Umbilical cord (tissue), 2 donors: Measurements from ENCODE around the gene AKT1S1. TPM values are rescaled to one million over a fixed set of nuclear protein-coding genes. Genes with fewer than 3 reads are reported as not detected.

Experiments
- DNase-seq: peaks from one replicate; pipeline ENCODE4 v3.0.0-alpha.2; 2015; ENCODE audit warnings: low spot score
- total RNA-seq: library from RNA; depleted of rRNA; stranded (reverse); fragments of >200 nt; gene quantifications from one replicate; pipeline ENCODE4 v1.2.3, GENCODE V29; 2014; ENCODE audit warnings: low replicate concordance; ENCODE audit not compliant: insufficient read depth

The AKT1S1 gene
- total RNA-seq, 1 donor from 2014 or later = 9.1 TPM

- DNase-seq = no peak
Observed at GRCh38 chr19:49854378-49855263, 22.5 kb downstream of the AKT1S1 start.

DNA sequence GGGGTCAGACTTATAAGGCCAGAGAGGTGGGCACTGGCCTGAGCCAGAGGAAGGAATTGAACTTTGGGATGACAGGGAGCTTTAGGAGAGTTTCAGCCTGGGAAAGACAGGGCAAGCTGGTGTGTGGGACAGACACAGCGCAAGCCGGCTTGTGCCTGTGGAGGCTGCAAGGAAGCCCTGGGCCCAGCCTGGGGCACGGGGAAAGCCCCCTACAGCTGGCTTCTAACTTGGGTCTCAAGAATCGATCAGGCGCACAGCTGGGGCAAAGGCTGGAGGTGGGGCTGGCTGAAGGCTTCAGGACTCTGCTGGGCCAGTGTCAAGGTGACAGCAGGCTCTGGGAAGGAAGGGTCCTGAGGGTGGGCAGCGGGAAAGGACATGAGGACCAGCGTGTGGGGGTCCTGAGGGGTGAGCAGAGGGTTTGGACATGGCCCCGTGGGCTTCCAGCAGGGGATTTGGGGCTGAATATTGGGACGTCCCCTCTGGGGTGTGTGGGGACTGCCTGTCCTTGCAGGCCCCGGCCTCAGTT is 23.2 kb downstream of the AKT1S1 start:
- no peak for DNase-seq

- no peak for DNase-seq
Observed at GRCh38 chr19:49852631-49853126, 24.5 kb downstream of the AKT1S1 start.

GRCh38 chr19:49851456-49852259 is 25.5 kb downstream of the AKT1S1 start:
- no peak for DNase-seq

DNA sequence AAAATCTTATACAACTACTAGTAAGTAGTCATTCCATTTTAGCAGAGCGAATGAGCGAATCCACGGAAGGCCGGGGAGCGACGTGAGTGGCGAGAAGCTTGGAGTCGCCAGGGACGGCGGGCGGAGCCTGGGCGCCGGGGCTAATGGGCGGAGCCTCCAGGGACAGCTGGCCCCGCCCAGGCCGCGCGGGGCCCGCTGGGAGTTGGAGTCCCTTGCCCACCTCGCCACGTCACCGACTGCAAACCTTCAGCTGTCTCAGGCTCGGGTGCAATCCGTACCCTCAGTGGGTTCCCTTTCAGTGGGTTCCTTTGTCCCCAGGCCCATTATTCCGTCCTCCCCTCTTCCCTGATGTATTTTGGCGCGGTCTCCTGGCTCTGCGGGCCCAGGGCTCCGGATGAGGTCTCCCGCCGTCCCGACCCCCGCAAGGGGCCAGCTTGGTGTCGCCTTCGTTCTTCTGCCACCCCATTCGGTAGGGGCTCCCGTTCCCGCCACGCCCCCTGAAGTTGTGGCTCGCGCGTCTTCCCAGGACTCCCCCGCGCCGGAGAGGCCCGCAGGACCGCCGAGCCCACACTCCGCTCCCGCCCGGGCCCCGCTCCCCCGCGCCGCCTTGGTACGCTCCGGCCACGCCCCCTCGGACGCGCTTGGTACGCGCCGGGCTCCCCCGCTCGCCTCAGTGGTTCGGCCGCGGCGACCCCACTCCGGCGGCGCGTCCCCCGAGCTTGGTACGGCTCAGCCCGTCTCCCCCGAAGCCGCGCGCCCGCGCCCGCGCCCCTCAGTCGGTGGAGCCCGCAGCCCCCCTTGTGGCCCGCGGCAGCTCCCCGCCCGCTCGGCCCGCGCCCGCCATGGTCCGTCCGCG is 26.4 kb downstream of the AKT1S1 start, which contains the start of gene PTOV1:
TSS of gene PTOV1 (plus strand) at position 673 of the 856 bp plus-strand sequence.
- DNase-seq = peak; percentile 89

GRCh38 chr19:49850221-49850486 is 27.0 kb downstream of the AKT1S1 start:
- DNase-seq = no peak

DNA sequence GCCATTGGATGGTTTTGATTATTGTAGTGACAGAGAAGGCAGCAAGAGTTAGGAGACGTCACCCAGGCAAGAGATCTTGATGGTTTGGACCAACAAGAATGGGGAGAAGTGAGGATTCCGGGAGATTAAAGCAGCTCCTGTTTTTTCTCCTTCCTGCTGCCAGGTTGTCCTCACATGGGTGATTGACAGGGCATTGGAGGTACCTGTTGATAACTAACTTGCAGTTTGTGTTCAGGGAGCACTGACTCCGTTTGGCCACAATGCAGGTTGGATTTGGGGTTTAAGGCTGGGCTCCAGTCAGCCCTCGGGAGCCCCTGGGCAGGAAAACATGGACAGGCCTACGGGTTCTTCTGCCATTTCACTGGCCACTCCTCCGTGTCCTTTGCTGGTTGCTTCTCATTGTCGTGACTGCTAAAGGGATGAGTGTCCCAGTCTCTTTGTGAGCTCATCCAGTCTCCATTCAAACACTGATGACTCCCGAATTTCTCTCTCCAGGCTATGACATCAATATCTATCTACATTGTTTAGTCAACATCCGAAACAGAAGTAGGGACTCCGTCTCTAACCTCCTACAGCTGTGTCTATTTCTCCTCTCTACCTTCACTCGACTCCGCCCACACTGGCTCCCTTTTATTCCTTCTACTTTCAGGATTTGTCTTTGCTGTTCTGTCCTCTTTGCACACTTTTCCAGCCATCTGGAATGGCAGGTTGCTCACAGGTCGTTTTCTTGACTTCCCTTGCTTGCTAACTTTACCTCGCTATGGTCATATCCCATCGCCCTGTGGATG is 27.5 kb downstream of the AKT1S1 start:
- no peak for DNase-seq

DNA sequence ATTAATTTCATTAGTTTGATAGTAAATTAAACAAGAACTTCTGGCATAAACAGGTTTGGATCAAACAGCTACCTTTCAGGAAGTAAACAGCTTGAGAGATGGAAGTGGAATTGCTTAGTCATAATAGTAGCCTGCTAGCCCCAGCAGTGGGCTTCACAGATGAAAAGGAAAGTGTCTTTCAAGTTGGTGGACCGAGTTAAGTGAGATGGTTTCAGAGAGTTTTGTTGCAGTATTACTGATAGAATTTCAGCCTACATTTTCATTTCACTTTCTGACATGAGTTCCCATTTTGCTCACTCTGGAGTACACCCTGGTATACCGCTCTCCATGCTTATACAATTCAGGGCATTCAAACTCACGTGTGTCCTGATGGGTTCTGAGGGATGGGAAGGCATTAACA is 28.2 kb downstream of the AKT1S1 start:
- no peak for DNase-seq

DNA sequence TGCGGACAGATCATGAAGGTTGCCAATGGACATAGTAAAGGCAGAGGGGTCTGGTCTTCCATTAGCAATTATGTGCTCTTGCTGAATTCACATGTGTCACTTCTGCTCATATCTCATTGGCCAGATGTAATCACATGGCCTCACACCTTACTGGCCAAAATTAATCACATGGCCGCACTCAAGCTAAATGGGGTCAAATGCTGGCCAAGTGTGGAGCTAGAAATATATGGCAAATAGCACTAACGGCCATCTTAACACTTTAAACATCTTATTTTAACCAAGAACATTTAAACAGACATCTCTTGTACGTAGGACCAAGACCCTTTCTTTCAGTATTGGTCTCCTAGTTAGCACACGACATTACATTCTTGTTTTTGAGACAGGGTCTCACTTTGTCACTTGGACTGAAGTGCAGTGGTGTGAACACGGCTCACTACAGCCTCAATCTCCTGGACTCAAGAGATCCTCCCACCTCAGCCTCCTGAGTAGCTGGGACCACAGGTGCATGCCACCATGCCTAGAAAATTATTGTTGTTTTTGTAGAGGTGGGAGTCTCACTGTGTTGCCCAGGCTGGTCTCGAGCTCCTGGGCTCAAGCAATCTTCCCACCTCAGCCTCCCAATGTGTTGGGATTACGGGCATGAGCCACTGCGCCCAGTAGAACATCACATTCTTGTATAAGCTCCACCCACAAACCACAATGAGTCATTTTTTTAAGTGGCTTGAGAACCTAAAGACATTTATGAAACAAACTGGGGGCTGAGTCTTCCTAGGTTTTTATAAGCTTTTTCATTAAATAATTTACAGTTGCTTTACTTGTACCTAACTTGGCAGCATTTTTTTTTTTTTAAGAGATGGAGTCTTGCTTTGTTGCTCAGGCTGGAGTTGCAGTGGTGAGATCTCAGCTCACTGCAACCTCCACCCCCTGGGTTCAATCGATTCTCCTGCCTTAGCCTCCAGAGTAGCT is 29.1 kb downstream of the AKT1S1 start:
- no peak for DNase-seq

GRCh38 chr19:49846408-49846807 is 30.7 kb downstream of the AKT1S1 start:
- DNase-seq = no peak

- DNase-seq = no peak
Observed at GRCh38 chr19:49845414-49845813, 31.7 kb downstream of the AKT1S1 start.

DNA sequence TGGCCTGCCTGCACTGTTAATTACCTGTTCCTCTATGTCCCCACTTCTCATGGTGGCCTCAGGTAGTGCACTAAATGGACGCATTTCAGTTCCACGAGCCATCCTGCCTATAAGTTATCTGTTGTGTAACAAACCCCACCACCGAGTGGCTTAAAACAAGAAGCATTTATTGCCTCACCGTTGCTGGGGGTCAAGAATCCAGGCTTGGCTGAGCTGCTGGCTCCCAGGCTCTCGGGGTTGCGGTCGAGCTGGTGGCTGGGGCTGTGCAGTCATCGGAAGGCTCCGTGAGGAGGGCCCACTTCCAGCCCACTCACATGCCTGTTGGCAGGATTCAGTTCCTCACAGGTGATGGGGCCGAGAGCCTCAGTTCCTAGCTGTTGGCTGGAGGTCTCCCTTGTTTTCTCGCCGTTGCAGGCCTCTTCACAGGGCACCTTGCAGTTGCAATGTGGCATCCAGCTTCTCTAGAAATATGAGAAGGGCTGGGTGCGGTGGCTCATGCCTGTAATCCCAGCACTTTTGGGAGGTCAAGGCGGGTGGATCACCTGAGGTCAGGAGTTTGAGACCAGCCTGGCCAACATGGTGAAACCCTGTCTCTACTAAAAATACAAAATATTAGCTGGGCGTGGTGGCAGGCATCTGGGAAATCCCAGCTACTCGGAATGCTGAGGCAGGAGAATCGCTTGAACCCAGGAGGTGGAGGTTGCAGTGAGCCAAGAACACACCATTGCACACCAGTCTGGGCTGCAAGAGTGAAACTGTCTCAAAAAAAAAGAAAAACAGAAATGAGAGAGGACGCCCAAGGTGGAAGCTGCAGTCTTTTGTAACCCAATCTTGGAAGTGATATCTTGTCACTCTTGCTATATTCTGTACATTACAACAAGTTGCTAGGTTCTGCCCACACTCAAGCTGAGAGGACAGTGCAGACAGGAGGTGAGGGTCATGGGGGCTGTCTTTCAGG is 32.7 kb downstream of the AKT1S1 start:
- no peak for DNase-seq

DNA sequence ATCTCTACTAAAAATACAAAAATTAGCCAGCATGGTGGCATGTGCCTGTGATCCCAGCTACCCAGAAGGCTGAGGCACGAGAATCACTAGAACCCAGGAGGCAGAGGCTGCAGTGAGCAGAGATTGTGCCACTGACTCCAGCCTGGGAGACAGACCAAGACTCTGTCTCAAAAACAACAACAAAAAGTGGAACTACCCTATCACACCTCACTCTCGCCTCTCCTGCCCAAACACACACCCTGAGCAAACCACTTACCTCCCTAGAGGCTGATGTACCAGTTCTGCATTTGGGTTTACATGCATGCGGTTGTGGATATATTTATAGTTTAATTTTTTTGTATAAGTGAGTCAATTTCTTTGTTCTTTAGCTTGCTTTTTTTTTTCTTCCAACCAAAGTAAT is 33.9 kb downstream of the AKT1S1 start:
- no peak for DNase-seq

GRCh38 chr19:49840736-49841249 is 36.4 kb downstream of the AKT1S1 start:
- DNase-seq = no peak

- DNase-seq = no peak
Observed at GRCh38 chr19:49840321-49840720, 36.8 kb downstream of the AKT1S1 start.

DNA sequence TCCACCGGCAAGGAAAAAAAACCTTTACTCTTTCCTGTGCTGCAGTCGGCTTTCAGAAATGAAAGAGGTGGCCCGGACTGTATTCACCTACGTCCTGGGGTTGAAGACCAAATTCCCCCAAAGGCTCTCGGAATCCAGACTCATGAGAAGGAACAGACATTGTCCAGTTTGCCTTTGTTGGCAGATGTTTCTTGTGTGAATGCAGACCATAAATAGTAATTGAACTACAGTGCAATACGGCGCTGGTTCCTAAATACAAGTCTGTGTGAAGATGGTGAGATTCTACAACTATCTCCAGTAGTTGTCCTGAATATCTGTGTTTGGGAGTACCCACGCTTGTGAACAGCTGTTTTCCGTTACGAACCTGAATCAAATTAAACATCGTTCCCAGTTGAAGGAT is 37.4 kb downstream of the AKT1S1 start:
- DNase-seq = no peak

GRCh38 chr19:49838885-49839588 is 38.1 kb downstream of the AKT1S1 start:
- DNase-seq = no peak
